ENCODE measurements around the gene PHF12.

GRCh38 chr17:28954886-28955285 lies 3.6 kb upstream of the PHF12 start:
- TF ChIP-seq POLR2A (IDR thresholded peaks at IDR 0.05; ENCODE audit: low read depth, low read length) (no peak), CTCF (conservative IDR thresholded peaks at IDR 0.05; ENCODE audit: low read depth, low read length) (no peak), FOS (IDR thresholded peaks at IDR 0.05; ENCODE audit: low read depth, low read length) (no peak)
